Measurements from ENCODE around the gene SNRNP70.

GRCh38 chr19:49102303-49102702, 17.1 kb downstream of the SNRNP70 start:
- TF ChIP-seq CTCF (IDR thresholded peaks at IDR 0.05 in 2 of 3, conservative IDR thresholded peaks at IDR 0.05 in 1 of 3; ENCODE audit: control insufficient read depth in 2 of 3, extremely low read depth in 1 of 3, insufficient read depth in 1 of 3, low read depth in 3 of 3, low read length in 3 of 3) (no peak), ZBED1 (IDR thresholded peaks at IDR 0.05; ENCODE audit: borderline replicate concordance) (no peak), EGR1 (IDR thresholded peaks at IDR 0.05; ENCODE audit: borderline replicate concordance in 1 of 2, low read depth in 2 of 2, low read length in 2 of 2) (no peak), RCOR1 (conservative IDR thresholded peaks at IDR 0.05; ENCODE audit: low read depth, low read length) (no peak), HDGF (IDR thresholded peaks at IDR 0.05) (no peak), ZNF274 (IDR thresholded peaks at IDR 0.05; ENCODE audit: insufficient read depth, insufficient read length) (no peak), ZBTB11 (CRISPR knock-in tag; IDR thresholded peaks at IDR 0.05) (no peak)
- TF ChIP-seq, protein P1, sequence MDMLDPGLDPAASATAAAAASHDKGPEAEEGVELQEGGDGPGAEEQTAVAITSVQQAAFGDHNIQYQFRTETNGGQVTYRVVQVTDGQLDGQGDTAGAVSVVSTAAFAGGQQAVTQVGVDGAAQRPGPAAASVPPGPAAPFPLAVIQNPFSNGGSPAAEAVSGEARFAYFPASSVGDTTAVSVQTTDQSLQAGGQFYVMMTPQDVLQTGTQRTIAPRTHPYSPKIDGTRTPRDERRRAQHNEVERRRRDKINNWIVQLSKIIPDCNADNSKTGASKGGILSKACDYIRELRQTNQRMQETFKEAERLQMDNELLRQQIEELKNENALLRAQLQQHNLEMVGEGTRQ (IDR thresholded peaks at IDR 0.05; ENCODE audit: borderline replicate concordance, low read depth, low read length): no peak
- TF ChIP-seq, protein P2, sequence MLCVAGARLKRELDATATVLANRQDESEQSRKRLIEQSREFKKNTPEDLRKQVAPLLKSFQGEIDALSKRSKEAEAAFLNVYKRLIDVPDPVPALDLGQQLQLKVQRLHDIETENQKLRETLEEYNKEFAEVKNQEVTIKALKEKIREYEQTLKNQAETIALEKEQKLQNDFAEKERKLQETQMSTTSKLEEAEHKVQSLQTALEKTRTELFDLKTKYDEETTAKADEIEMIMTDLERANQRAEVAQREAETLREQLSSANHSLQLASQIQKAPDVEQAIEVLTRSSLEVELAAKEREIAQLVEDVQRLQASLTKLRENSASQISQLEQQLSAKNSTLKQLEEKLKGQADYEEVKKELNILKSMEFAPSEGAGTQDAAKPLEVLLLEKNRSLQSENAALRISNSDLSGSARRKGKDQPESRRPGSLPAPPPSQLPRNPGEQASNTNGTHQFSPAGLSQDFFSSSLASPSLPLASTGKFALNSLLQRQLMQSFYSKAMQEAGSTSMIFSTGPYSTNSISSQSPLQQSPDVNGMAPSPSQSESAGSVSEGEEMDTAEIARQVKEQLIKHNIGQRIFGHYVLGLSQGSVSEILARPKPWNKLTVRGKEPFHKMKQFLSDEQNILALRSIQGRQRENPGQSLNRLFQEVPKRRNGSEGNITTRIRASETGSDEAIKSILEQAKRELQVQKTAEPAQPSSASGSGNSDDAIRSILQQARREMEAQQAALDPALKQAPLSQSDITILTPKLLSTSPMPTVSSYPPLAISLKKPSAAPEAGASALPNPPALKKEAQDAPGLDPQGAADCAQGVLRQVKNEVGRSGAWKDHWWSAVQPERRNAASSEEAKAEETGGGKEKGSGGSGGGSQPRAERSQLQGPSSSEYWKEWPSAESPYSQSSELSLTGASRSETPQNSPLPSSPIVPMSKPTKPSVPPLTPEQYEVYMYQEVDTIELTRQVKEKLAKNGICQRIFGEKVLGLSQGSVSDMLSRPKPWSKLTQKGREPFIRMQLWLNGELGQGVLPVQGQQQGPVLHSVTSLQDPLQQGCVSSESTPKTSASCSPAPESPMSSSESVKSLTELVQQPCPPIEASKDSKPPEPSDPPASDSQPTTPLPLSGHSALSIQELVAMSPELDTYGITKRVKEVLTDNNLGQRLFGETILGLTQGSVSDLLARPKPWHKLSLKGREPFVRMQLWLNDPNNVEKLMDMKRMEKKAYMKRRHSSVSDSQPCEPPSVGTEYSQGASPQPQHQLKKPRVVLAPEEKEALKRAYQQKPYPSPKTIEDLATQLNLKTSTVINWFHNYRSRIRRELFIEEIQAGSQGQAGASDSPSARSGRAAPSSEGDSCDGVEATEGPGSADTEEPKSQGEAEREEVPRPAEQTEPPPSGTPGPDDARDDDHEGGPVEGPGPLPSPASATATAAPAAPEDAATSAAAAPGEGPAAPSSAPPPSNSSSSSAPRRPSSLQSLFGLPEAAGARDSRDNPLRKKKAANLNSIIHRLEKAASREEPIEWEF (IDR thresholded peaks at IDR 0.05; ENCODE audit: insufficient replicate concordance, low read depth, low read length): no peak
- TF ChIP-seq, protein P3, sequence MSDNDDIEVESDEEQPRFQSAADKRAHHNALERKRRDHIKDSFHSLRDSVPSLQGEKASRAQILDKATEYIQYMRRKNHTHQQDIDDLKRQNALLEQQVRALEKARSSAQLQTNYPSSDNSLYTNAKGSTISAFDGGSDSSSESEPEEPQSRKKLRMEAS (IDR thresholded peaks at IDR 0.05; ENCODE audit: low read depth, low read length): no peak

Measured in GM12878 (cell line).